T1000 (cell line): ENCODE measurements around the gene FXYD1.

ENCODE experiments used
- DNase-seq: peaks from one replicate; lab custom pipeline; 2025; ENCODE audit warnings: mixed read lengths; lab: John Stamatoyannopoulos, UW

FXYD1 gene

GRCh38 chr19:35162471-35163326 is 24.1 kb downstream of the FXYD1 start:
- DNase-seq: peak; percentile 52

GRCh38 chr19:35164418-35164817 is 25.8 kb downstream of the FXYD1 start:
- no peak for DNase-seq

- DNase-seq: no peak
Measured at GRCh38 chr19:35165200-35166058, 26.8 kb downstream of the FXYD1 start.

GRCh38 chr19:35166100-35167063 is 27.8 kb downstream of the FXYD1 start:
- DNase-seq: no peak

GRCh38 chr19:35167251-35168119 is 28.9 kb downstream of the FXYD1 start:
- DNase-seq: no peak

GRCh38 chr19:35168196-35168595 is 29.6 kb downstream of the FXYD1 start:
- peak; percentile 25 for DNase-seq

- no peak for DNase-seq
Measured at GRCh38 chr19:35169221-35169995, 30.8 kb downstream of the FXYD1 start.

GRCh38 chr19:35170359-35171061 is 31.9 kb downstream of the FXYD1 start:
- no peak for DNase-seq

- DNase-seq: no peak
Measured at GRCh38 chr19:35171730-35172129, 33.1 kb downstream of the FXYD1 start.

- DNase-seq: no peak
Measured at GRCh38 chr19:35174226-35174625, 35.6 kb downstream of the FXYD1 start.

GRCh38 chr19:35176181-35176570 is 37.6 kb downstream of the FXYD1 start:
- no peak for DNase-seq

- no peak for DNase-seq
Measured at GRCh38 chr19:35177377-35178274, 39.0 kb downstream of the FXYD1 start.

- DNase-seq: no peak
Measured at GRCh38 chr19:35178701-35179100, 40.1 kb downstream of the FXYD1 start.

GRCh38 chr19:35179830-35180229 is 41.2 kb downstream of the FXYD1 start:
- no peak for DNase-seq

GRCh38 chr19:35181387-35181786 is 42.8 kb downstream of the FXYD1 start:
- DNase-seq: no peak

- no peak for DNase-seq
Measured at GRCh38 chr19:35184267-35184666, 45.6 kb downstream of the FXYD1 start.

- no peak for DNase-seq
Measured at GRCh38 chr19:35184884-35185283, 46.3 kb downstream of the FXYD1 start.
